GM12865 (cell line): Measurements from ENCODE around the gene ACER1.
"Not testable (repeated sequence)": the region's sequence is repeated elsewhere in the genome, so short reads cannot be mapped to it uniquely, and the experiment has no call there.

ENCODE experiments used
- DNase-seq: peaks from one replicate; pipeline ENCODE4 v3.0.0; 2010; ENCODE audit warnings: low read depth
- H3K4me3 ChIP-seq: 2 replicates; pipeline ENCODE4 v1.5.1; 2011; ENCODE audit warnings: mild to moderate bottlenecking, low read depth, low read length, control low read depth
- TF ChIP-seq, protein P1 (sequence below): IDR thresholded peaks from 2 replicates; pipeline ENCODE4 v1.5.1; 2011; ENCODE audit warnings: low read length, control low read depth, low read depth, inconsistent platforms; ENCODE audit not compliant: insufficient read depth; ENCODE audit errors: missing control alignments

ACER1 gene

DNA sequence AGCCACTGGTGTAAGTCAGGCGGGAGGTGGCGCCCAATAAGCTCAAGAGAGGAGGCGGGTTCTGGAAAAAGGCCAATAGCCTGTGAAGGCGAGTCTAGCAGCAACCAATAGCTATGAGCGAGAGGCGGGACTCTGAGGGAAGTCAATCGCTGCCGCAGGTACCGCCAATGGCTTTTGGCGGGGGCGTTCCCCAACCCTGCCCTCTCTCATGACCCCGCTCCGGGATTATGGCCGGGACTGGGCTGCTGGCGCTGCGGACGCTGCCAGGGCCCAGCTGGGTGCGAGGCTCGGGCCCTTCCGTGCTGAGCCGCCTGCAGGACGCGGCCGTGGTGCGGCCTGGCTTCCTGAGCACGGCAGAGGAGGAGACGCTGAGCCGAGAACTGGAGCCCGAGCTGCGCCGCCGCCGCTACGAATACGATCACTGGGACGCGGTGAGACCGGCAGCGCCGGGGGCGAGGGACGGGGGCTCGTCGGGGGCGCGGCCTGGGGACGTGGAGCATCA lies 39.2 kb upstream of the ACER1 start, which contains the start of gene ALKBH7:
Gene ALKBH7 (plus strand): TSS at position 201 of the 502 bp plus-strand sequence. CDS start 27 bp downstream, at position 228.
- TF ChIP-seq, protein P1, sequence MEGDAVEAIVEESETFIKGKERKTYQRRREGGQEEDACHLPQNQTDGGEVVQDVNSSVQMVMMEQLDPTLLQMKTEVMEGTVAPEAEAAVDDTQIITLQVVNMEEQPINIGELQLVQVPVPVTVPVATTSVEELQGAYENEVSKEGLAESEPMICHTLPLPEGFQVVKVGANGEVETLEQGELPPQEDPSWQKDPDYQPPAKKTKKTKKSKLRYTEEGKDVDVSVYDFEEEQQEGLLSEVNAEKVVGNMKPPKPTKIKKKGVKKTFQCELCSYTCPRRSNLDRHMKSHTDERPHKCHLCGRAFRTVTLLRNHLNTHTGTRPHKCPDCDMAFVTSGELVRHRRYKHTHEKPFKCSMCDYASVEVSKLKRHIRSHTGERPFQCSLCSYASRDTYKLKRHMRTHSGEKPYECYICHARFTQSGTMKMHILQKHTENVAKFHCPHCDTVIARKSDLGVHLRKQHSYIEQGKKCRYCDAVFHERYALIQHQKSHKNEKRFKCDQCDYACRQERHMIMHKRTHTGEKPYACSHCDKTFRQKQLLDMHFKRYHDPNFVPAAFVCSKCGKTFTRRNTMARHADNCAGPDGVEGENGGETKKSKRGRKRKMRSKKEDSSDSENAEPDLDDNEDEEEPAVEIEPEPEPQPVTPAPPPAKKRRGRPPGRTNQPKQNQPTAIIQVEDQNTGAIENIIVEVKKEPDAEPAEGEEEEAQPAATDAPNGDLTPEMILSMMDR: no peak
- peak within 1 kb of the TSS; percentile 89 for H3K4me3 ChIP-seq
- peak; percentile 100 for DNase-seq

DNA sequence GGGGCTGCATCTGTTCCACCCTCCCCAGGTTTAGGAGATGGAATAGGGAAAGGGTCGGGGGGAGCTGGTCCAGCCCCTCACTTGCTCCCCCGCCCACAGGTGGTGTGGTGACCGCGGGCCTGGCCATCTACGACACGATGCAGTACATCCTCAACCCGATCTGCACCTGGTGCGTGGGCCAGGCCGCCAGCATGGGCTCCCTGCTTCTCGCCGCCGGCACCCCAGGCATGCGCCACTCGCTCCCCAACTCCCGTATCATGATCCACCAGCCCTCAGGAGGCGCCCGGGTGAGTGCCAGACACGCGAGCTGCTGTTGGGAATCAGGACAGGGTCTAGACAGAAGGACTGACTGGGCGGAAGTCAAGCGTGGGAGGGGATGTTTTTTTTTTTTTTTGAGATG lies 30.9 kb upstream of the ACER1 start:
- DNase-seq: no peak
- no peak overlapping the region for H3K4me3 ChIP-seq
- TF ChIP-seq, protein P1: no peak

DNA sequence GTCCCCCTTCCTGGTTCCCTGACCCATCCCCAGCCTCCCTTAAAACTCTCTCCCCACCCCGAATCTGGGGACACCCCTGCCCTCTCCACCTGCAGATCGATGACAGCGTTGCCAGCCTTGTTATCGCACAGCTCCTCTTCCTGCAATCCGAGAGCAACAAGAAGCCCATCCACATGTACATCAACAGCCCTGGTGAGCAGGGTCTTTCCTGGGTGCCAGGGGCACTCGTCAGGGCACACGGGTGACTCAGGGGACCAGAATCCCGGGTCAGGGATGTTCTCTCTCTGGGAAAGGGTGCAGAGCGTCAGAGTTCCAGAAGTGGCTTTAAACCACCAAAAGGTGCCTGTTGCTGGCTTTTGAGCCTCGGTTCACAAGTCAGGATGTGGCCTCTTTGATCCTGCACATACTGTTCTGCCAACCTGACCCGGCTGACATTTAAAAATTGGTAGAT lies 29.0 kb upstream of the ACER1 start:
- DNase-seq: no peak
- TF ChIP-seq, protein P1: no peak
- H3K4me3 ChIP-seq: peak overlapping the region; percentile 92

DNA sequence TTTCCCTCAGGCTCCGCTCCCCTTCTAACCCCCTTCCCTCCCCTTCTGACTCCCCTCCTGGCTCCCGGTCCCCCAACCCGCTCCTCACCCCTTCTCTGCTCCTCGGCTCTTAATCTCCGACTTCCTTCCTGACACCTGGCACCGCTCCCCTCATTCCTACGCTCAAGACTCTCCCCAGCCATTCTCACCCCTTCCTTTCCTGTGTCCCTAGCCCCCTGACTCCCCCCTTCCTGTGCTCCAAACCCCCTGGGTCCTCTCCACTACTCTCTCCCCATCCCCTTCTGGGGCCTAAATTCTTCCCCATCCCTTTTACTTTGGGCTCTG lies 28.6 kb upstream of the ACER1 start:
- H3K4me3 ChIP-seq: peak overlapping the region; percentile 92
- TF ChIP-seq, protein P1: no peak
- DNase-seq: no peak

DNA sequence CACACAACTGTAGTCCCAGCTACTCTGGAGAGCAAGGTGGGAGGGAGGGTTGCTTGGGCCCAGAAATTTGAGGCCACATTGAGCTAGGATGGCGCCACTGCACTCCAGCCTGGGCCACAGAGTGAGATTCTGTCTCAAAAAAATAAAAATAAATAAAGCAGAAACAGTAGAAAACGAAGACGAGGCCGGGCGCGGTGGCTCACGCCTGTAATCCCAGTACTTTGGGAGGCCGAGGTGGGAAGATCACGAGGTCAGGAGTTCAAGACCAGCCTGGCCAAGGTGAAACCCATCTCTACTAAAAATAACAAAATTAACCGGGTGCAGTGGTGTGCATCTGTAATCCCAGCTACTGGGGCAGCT lies 27.4 kb upstream of the ACER1 start:
- H3K4me3 ChIP-seq: peak overlapping the region; percentile 92
- not testable (repeated sequence) for DNase-seq

DNA sequence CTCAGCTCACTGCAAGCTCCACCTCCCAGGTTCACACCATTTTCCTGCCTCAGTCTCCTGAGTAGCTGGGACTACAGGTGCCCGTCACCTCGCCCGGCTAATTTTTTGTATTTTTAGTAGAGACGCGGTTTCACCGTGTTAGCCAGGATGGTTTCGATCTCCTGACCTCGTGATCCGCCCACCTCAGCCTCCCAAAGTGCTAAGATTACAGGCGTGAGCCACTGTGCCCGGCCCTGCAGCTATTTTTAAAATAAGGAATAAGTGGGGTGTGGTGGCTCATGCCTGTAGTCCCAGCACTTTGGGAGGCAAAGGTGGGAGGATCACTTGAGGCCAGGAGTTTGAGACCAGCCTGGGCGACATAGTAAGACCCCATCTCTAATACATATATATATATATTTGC lies 27.0 kb upstream of the ACER1 start:
- not testable (repeated sequence) for DNase-seq, H3K4me3 ChIP-seq

DNA sequence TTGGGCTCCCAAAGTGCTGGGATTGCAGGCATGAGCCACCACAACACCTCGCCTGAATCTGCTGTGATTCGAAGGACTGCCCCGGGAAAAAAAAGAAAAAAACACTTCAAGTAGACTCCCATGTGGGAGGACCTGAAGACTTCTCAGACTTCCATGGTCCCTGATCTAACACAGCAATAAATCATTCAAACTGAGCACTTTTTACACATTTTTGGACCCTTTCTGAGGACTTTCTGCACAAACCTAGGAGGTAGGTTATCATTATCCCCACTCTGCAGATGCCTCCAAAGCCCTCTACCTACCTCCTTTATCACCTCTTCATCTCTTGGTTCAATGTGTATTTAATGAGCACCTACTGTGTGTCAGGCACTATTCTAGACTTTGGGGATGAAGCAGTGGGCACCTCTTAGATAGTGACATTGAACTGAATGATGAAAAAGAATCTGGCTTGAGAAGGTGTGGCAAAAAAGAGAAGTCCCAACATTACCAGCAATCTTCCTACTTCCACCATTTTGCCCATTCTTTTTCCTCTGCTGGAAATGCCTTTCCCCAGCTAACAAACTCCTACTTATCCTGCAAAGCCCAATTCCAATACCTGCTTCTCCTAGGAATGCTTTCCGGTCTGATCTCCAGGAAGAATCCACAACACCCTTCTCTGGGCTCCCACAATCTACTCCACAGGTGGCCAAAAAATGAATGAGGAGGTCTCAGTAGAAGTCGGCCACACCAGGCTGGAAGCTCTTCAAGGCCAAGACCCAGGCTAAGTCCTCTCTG lies 26.3 kb upstream of the ACER1 start:
- no peak overlapping the region for H3K4me3 ChIP-seq
- TF ChIP-seq, protein P1: no peak
- no peak for DNase-seq

DNA sequence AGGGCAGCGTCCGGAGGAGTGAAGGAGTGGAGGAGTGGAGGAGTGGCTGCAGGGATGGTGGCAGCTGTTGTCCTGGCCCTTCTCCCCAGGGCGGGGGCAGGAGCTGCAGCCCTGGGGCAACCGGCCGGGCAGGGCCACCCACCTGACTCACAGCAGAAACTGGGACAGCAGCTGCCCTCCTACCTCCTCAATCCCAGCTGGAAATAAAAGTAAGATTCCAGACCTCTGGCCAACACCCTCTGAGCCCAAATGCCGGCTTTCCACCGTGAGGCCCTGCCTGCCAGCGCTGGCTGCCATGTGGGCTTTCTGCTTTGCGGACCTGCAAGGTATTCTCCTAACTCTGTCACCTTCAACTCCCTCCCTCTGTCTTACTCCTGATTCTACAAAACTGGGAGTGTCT lies 24.6 kb upstream of the ACER1 start:
- DNase-seq: no peak
- TF ChIP-seq, protein P1: no peak
- H3K4me3 ChIP-seq: no peak overlapping the region
